ENCODE measurements around the gene ERLIN1.

ERLIN1 gene

DNA sequence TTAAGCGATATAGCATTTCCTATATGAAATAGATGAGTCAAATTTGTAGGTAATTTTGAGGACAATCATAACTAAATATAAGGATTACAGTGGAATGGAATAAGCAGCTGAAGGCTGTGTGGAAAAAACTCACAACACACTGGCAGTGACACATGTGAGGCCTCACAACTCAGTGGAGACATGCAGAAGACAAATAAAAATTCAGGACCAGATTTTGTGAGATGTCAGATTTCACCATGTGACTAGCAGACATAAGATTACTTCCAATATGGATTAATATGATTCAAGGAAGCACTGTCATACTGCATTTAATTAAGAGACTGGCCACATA is 17.6 kb downstream of the ERLIN1 start:
- no peak for DNase-seq

DNA sequence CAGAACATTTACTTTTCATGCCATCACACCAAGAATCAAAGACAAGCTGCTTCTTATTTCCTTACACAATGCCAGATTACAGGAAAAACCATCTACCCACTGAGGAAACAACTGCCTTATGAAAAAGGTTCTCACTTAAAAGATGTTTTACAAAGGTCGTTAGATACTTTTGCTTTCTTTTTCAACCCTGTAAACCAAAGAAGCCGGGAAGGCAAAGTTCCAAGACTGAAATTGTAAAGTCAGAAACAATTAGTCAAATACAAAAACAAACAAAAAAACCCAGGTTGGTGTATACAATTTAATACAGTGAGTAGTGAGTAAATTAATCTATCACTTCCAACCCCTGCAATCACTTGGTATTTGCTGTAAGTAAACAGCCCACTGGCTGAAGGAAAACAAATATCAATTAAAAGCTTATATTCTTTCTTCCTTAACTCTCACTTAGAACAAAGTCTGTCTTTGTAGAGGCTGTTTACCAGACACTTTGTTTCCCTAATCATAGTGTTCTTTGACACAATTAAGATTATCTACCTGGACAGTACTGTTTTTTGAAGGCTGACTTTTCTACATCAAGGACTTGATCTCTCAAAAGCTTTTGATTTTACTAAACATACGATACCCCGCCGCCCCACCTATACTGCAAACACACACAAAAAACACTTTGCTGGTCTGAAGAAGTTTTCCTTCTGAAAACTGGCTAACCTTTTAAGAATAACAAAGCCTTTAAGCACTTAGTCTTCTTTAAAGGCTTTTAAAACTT is 18.1 kb downstream of the ERLIN1 start:
- no peak for DNase-seq

DNA sequence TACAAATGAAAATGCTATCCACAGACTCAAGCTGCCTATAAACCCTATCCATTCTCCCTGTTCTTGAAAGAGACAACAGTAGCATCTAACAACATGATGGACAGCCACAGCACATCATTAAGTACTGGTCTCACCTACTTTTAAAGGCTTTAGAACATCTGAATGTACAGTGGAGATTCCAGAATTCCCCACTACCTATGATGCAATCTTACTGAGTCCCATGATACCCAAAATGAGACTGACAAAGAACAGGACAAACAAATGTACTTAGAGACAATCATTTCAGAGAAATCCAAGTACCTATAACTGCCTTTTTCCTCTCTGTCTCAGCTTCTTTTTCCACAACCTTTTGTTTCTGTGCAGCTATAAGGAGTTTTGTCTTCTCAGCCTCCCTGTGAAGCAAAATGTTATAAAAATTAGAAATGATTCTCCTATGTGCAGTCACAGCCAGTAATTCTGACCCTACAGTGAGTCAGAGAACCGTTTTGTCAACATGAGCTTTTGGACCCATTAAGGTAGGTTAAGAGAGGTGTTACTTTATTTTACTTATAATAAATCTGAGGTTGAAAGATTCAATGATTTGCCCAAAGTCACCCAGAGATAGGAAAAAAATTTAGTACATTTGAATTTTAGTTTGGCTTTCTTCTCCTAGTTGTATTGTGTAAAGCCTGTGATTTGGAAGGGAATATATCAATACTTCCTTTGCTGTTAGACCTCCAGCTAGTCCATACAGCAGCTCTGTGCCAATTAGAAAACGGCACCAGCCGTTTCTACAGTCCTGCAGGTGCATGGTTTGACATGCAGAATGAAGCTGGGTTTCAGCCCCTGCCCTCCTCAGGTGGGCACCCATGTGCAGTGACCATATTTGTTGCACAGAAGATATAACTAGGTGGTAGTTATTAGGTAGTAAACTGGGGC is 21.9 kb downstream of the ERLIN1 start:
- DNase-seq, result no peak

DNA sequence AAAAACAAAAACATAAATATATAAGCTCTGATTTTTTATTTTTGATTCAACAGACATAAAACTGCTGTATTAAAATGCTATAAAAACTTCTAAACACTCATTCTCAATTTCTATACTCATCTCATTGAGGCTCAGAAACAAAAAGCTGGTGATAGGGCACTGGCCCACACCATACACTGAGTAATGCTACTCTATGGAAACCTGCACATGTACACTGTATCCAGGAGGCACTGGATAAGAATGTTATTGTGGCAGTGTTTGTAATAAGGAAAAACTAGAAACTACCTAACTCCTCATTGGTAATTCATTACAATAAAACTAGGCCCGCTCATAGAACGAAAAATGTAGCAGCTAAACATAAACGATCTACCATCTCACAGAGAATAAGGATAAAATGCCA is 23.1 kb downstream of the ERLIN1 start:
- DNase-seq, result no peak

DNA sequence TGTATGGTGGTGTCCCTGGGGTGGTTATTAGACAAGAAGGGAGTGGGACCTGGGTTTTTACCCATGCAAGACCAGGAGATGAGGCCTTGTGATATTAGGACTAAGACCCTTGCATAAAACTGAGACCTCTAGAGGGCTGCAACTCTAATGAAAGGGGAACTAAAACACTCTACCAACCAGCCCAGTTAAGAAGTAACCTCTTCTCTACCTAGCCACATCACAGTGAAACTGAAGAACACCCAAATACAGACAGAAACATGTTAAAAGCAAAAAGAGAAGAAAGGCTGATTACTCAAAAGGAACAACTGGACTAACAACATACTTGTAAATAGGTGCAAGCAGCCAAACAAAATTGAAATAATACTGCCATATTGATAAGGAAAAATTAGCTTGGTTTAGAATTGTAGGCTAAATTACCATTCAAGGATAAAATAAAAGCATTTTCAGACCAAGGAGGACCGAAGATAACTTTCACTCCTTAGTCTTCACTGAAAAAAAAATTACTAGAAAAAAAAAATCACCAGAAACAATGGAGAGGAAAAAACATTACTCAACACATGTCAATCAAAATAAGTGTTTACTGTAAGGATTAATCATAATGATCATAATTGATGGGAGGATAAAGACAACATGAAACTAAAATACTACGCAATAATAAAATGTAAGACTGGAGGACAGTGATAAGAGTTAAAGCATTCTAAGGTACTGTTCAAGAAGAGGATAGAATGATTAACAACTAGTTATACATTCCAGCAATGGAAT is 27.6 kb downstream of the ERLIN1 start:
- DNase-seq, result no peak

DNA sequence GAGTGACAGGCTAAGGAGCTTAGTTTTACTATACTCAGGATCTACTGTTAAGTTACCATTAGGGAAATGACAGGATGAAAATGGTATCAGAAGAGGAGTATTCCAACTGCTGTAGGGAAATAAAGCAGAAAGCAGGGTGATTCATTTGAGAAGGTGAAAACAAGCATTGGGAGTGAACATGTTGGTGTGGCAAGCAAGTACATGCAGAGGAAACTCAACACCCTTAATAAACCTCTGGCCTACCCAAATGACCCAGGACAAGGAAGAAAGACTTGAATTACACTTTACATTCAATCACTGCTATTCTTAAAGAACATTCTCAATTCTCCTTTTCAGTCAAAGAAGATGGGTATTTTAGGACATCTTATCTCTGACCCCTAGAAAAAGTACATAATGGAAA is 28.7 kb downstream of the ERLIN1 start:
- DNase-seq, result no peak

DNA sequence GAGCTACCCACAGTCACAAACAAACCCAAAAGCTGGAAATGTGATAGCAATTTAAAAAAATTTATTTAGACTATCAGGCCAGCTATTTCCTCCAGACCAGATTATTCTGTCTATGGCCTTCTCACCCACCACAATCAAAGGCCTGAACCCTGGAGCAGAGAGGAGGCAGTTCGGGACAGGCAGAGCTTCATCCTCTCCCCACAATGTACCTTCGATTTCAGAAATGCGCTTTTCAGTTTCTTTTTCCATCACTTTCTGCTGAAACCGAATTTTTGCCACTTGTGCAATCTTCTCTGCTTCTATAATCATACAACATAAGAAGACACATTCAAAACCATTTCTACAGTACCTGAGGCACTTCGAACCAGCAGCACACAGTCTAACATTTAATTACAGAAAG is 29.9 kb downstream of the ERLIN1 start:
- no peak for DNase-seq

DNA sequence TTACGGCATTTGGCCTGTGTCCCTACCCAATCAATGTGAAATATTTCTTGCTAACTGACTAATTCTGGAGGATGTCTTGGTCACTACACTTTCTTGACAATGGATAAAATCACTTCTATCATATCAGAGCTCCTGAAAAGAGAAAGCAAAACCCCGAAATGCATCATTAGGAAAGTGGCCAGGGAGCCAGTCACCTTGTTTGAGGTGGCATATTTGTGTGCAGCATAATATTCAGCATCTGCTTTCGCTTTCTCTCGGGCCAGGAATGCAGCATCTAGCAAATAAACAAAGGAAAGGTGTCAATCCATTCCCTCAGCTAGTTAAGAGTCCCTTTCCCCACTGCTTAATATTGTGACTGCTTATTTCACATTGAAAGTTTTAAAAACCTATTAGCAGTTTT is 31.2 kb downstream of the ERLIN1 start:
- DNase-seq, result no peak

DNA sequence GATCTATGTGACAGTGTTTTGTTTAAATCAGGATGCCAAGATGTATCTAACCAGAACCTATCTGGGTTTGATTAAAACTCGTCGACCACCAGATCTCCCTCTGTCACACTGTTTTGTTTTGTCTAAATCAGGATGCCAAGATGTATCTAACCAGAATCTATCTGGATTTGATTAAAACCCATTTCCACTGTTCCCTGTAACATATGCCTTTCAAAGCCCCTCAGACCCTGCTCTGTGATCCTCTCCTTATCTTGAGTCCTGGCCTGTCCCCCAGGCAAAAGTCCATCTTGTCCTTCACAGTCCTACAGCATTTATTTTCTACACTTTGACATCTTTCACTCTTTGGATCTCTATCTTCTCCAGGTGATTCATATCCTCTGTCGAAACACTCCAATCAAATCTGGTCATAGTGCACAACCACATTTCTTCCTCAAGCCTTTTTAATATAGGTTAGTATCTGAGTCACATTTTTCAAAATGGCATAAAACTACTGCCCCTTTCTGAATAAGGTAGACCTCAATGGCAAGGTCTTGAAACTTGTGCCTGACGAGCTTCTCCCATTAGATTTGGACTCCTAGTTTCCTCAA is 32.5 kb downstream of the ERLIN1 start:
- DNase-seq, result no peak

DNA sequence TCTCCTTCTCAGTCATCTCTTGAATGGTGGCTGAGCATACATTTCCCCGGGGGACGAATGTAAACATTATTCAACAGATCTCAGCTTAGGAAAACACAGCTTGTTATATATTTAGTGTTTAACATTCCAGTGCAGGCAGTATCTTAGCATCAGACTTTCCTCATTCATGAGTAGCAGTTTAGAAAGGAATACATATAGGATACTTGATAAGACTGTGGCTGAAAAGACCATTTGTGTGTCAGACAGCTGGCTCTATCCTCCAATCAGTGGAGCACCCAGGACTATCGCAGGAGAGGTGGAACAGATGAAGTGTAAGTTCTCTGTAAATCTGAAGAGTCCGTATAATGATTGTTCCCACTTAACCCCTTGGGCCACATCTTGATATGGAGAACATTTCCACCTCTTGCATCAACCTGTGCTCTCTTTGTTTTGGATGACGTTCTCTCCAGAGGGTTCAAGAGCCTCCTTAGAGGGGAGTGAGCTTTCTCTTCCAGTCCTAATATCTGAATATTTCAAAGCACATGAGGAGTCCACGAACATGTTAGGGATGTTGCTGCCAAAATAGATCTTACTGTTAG is 34.0 kb downstream of the ERLIN1 start:
- DNase-seq, result no peak

DNA sequence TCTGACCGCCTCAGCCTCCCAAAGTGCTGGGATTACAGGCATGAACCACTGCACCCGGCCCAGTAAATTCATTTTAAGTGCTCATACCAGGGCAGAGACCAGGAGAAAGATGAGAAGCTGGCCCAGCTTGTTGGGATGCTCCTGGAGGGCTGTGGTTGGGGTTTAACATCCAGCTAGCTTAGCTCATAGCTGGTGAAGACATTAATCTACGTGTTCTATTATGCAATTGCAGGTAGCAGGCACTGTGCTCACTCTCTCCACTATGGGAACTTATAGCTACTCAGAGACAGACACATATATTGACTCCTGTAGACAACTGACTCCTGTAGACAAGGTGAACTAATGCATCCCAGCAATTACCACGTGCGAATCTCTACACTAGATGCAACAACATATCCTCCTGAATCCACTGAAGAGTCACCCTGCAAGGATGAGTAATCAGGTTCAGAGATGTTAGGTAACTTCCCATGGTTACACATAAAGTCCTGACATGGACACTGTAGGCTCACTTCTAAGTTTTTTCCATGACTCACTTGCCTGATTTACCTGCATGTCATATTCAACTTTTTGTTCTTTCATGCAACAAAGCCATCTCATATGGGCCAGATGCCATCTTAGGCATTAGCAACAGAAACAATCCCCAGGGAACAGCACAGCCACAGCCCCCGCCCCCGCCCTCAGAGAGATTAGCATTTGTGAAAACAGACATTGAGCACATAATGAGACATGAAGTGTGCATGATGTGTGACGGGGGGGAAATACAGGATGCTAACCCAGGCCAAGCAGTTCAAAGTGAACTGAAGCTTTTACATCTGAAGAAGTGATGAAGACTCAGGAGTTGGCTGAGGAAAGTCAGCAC is 37.2 kb downstream of the ERLIN1 start:
- DNase-seq, result no peak

DNA sequence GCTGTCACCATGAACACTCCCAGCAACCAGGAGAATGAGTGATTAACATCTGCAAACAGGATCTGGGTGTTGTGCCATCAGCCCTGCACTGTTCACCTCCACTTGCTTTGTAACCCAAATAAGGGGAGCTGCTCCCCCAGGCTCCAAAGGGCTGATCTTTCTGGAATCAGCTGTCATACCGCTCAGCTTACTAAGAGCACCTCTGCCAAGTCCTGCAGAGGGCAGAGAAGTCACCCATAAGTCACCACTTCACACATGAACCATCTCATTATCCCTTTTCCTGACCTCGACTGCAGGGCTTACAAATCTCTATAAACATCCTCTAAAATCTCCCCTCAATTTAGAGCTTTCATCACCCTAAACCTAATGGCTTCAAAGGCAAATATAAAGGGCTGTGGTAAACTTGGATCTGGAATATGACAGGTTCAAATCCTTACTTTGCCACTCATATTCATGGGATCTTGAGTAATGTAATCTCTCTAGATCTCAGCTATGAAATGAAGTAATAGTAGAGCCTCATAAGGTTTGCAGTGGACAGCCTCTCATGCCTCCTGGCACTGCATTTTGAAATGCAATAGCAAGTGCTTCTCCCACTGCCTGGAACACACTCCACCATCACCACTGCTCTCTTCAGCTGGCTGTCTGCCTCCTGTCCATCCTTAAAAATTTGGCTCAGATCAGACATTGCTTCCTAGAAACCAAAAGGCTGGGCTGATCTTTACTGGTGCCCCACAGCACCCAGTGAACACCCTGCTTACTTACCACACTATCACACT is 38.8 kb downstream of the ERLIN1 start:
- DNase-seq, result no peak

DNA sequence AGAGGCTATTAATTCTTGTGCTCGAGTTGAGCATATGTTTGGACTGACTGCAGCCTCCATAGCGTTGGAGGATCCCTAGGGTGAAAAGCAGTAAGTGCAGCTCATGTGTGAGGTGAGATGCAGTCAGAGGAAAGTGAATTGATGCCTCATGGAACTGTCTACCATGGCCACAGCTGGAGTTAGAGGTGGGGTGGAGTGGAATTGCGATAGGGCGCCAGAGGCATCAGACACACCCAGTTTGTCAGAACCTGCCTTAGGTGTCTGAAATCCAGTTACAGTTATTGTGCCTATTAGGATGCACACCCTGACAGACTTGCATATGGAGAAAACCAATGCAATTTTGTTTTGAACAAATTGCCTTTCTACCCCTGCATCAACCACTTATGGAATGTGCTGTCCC is 39.4 kb downstream of the ERLIN1 start:
- DNase-seq, result no peak

DNA sequence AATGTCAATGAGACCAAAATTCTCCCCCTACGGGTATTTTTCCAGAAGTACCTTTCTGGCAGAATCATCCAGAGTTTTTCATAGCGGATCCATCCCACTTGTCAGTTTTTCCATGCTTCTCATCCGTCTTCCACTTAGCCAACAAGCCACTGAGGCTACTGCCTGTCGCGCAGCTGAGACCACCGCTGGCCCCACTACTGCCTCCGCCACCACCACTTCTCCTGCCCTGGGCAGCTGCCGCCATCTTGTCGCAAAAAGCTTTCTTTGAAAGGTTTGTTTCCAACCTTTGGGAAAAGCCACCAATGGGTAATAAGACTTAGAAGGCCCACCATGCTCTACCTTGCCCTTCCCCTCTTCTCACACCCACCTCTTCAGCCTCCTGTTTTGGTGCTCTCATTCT is 42.1 kb downstream of the ERLIN1 start:
- DNase-seq, result no peak

DNA sequence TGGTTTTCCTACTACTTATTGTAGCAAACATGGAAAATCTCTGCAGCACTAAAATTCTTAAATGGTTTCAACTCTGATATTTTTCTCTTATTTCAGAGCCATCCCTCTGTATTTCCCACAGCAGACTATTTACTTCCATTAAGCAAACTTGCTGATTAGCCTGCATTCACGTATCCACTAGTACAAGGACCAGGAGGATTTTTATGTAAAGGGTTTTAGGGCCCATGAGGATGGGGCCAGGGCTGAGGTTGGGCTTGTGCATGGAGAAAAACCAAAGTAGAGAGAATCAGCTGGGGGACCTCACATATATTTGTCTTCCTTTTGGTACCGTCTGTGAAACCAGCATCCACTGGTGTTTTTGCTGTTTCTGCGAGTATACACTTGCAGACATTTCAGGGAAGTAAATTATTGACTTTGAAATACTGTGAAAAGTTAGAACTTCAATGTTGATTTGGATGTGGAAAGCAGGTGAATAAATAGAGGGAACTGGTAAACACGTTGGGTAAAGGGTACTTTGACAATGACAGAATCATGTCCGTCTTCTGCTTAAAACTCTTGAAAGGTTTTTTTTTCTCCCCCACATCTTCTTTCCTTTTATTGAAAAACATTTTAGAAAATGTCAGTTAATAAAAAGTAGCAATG is 44.3 kb downstream of the ERLIN1 start:
- no peak for DNase-seq

DNA sequence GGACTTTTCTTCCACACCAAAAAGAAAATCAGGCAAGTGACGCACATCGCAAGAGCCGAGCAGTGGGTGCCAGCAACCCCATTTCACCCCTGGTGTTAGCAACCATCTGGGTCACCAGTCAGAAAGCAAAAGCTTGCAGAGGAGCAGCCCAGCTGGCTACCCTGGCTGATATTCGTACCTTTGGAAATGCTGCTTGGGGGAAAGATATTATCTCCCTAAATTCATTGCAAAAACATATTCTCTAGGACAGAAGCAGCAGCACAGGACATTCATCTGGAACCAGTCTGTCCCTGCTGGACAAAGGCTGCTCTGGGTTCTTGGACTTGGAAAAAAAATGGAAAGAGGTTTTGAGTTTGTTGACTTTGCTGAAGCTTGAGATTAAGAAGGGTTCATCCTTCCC is 45.8 kb downstream of the ERLIN1 start:
- DNase-seq, result no peak

DNA sequence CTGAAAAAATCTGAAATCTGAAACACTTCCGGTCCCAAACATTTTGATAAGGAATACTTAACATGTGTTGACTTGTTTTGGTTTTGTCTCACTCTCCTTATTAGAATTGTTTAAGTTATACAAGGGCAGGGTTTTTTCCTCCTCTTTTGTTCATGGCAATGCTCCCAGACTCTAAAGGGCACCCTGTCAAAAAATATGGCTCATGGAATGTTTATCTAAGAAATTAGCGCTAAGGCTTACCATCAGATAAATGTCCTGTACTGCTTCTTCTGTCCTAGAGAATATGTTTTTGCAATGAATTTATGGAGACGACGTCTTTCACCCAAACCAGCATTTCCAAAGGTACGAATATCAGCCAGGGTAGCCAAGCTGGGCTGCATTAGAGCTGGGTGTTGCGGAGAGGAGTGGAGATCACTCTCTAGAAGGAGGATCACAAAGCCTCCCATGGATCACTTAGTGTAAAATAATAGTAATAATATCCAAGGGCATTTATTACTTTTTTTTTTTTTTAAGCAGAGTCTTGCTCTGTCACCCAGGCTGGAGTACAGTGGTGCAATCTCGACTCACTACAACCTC is 46.8 kb downstream of the ERLIN1 start:
- no peak for DNase-seq

DNA sequence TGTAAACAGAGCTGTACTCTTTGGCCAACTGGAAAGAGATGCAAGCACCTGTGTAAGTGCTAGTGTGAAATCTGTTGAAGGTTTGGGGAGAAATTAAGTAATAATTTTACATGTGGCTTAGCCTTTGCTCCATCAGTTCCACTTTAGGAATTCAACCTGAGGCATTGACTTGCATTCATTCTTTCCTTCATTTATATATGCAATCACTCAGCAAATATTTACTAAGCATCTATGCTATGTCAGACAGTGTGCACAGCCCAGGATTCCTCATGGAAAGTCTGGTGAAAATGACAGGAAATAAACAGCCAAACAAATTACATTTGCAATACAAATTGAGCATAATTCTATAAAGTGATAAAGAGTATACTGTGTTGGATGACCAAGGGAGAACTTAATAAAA is 50.3 kb downstream of the ERLIN1 start:
- DNase-seq, result no peak

DNA sequence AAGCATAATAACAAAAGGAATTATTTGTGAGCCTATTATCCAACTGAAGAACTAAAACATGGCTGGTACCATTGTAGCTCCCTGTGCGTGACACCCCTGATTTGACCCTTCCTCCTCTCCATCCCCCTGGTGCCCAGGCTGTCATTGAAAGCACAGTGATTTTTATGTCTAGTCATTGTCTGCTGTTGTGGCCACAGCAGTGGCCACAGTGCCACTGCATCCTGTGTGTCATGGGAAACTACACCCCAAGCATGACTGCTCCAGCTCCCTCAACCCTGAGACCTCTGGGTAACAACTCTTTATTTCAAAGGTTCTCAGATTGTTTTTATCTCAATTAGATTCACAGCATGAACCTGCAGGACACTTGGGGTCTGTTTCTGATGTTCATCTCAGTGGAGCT is 52.0 kb downstream of the ERLIN1 start:
- DNase-seq, result no peak

DNA sequence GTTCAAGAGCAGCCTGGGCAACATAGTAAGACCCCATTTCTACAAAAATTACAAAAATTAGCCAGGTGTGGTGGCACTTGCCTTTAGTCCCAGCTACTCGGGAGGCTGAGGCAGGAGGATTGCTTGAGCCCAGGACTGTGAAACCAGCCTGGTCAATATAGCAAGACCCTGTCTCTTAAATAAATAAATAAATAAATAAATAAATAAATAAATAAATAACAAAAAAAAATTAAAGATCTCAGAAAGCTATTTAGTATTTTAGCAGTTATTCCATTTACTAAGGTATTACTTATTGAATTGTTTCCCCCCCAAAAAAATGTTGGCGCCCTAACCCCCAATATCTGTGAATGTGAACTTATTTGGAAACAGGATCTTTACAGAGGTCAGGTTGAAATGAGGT is 53.4 kb downstream of the ERLIN1 start:
- no peak for DNase-seq

Measured in NCI-H2227 treated with DMSO at 0.1 percent for 48 hours (cell line).